Heart left ventricle (tissue), 13 donors: ENCODE measurements around the gene DUSP16.

Experiments
- CTCF ChIP-seq, 12 donors: fragments of 200-600 bp; sonication (generic) in 4 of 12; IDR thresholded peaks; one replicate each; pipeline versions ENCODE4 v1.5.0 to v1.8.0; 2018 to 2022; ENCODE audit warnings: antibody characterized with exemption in 12 of 12, mild to moderate bottlenecking in 5 of 12
- POLR2A ChIP-seq, 2 donors: fragments of 450-650 bp; IDR thresholded peaks; one replicate each; pipeline ENCODE4 v1.6.1; 2017; ENCODE audit warnings: antibody characterized with exemption in 2 of 2, mild to moderate bottlenecking in 2 of 2, moderate library complexity in 2 of 2
- donor health status: ischemic (EF 13 %, LVEDD 7.1; RV severe dilation, severe dysfunction).
- donor health status: DM: no; HTN: yes; CAD: no.
- donor health status: DM: no; HTN: no; CAD: no.
- donor health status: ischemic (EF 25% LVEDD 6.9; RV normal size, moderate dysfunction).
- donor health status: ischemic (EF 25% LVEDD 5.7; RV mildly dilated, moderate dysfunction).
- donor health status: ischemic (EF 35%, LVEDD 5.7; RV mildly dilated, moderate dysfunction).
- donor health status: nonischemic (EF 11% LVEDD 7.7; RV severe dilation, severe dysfunction).
- donor health status: DM: yes; HTN: yes; CAD: no.
- donor health status: PGD.
- donor health status: ischemic (EF 29% LVEDD 5.4; RV normal size, mild dysfunction).
- donor health status: nonischemic (EF 23%, LVEDD 6.1; RV moderate dilation, normal function).

GRCh38 chr12:12506496-12506890, 56.2 kb downstream of the DUSP16 start:
- no peak for TF ChIP-seq POLR2A (IDR thresholded peaks at IDR 0.05)
- TF ChIP-seq CTCF (IDR thresholded peaks at IDR 0.05): peak in 1 of 12 donors; percentile 11
